Peyer's patch (tissue), 4 donors: ENCODE results near the gene POLR2B.

Experiments
- POLR2A ChIP-seq, 2 donors: fragments of 450-650 bp; IDR thresholded peaks; one replicate each; pipeline ENCODE4 v1.5.1; 2017; ENCODE audit warnings: antibody characterized with exemption in 2 of 2, mild to moderate bottlenecking in 2 of 2, moderate library complexity in 2 of 2
- TF ChIP-seq, protein P1 (sequence below), 6 experiments: fragments of 450-650 bp in 4 of 6; fragments of 200-600 bp in 2 of 6; sonication (generic) in 1 of 6; IDR thresholded peaks; one replicate each; pipeline ENCODE4 v1.5.1; 2017 to 2019; ENCODE audit warnings: antibody characterized with exemption in 6 of 6, mild to moderate bottlenecking in 3 of 6, moderate library complexity in 1 of 6

DNA sequence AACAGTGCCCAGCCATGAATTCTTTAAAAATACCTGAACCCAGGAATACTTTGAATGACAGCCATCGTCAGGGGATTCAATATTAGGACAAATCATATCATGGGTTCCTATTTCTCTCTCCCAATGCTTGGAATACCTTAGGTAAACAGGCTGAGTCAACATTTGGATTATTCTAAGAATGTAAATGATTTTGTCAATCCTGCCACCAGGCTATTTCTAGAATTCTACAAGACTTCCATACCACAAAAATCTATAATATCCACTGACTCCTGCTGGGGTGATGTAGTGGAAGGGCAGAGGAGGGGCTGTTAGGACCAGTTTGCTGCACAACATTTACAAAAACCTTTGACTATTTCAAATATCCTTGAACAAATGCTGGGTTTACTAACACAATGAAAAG, 66.3 kb downstream of the POLR2B start:
- no peak for TF ChIP-seq POLR2A (IDR thresholded peaks at IDR 0.05)
- TF ChIP-seq, protein P1, sequence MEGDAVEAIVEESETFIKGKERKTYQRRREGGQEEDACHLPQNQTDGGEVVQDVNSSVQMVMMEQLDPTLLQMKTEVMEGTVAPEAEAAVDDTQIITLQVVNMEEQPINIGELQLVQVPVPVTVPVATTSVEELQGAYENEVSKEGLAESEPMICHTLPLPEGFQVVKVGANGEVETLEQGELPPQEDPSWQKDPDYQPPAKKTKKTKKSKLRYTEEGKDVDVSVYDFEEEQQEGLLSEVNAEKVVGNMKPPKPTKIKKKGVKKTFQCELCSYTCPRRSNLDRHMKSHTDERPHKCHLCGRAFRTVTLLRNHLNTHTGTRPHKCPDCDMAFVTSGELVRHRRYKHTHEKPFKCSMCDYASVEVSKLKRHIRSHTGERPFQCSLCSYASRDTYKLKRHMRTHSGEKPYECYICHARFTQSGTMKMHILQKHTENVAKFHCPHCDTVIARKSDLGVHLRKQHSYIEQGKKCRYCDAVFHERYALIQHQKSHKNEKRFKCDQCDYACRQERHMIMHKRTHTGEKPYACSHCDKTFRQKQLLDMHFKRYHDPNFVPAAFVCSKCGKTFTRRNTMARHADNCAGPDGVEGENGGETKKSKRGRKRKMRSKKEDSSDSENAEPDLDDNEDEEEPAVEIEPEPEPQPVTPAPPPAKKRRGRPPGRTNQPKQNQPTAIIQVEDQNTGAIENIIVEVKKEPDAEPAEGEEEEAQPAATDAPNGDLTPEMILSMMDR (IDR thresholded peaks at IDR 0.05), result no peak
